IPS-18a (cell line): ENCODE measurements around the gene RPRD1B.

Experiments
- H3K27ac ChIP-seq: one replicate; pipeline ENCODE4 v1.5.1; 2013; ENCODE audit warnings: low read length
- H3K27me3 ChIP-seq: one replicate; pipeline ENCODE4 v1.6.1; 2013; ENCODE audit warnings: mild to moderate bottlenecking, low read length; ENCODE audit not compliant: control insufficient read depth, insufficient read depth
- H3K36me3 ChIP-seq: one replicate; pipeline ENCODE4 v1.6.1; 2013; ENCODE audit warnings: low read depth, low read length; ENCODE audit not compliant: control insufficient read depth
- H3K4me1 ChIP-seq: one replicate; pipeline ENCODE4 v1.6.1; 2013; ENCODE audit warnings: low read depth, low read length; ENCODE audit not compliant: control insufficient read depth
- H3K4me3 ChIP-seq: one replicate; pipeline ENCODE4 v1.5.1; 2013; ENCODE audit warnings: low read length
- H3K9ac ChIP-seq: one replicate; pipeline ENCODE4 v1.6.1; 2013; ENCODE audit warnings: mild to moderate bottlenecking, low read length, moderate library complexity
- H3K9me3 ChIP-seq: one replicate; pipeline ENCODE4 v1.6.1; 2013; ENCODE audit warnings: low read depth, low read length; ENCODE audit not compliant: control insufficient read depth

The RPRD1B gene

GRCh38 chr20:38065764-38066375, 32.3 kb downstream of the RPRD1B start:
- no peaks in the 10 kb centered on the region for H3K4me1 ChIP-seq
- no peak overlapping the region for H3K4me3 ChIP-seq
- H3K27me3 ChIP-seq: no peaks in the 10 kb centered on the region
- no peaks in the 10 kb centered on the region for H3K9me3 ChIP-seq
- no peak overlapping the region for H3K27ac ChIP-seq
- peaks cover 81% of the 10 kb centered on the region for H3K36me3 ChIP-seq
- H3K9ac ChIP-seq: no peak overlapping the region

GRCh38 chr20:38066969-38067716, 33.6 kb downstream of the RPRD1B start:
- Histone ChIP-seq H3K4me3 (no peak overlapping the region), H3K27ac (no peak overlapping the region), H3K4me1 (no peaks in the 10 kb centered on the region), H3K9me3 (no peaks in the 10 kb centered on the region), H3K36me3 (peaks cover 79% of the 10 kb centered on the region), H3K9ac (no peak overlapping the region), H3K27me3 (no peaks in the 10 kb centered on the region)

GRCh38 chr20:38067717-38068365, 34.3 kb downstream of the RPRD1B start:
- H3K9me3 ChIP-seq: no peaks in the 10 kb centered on the region
- no peaks in the 10 kb centered on the region for H3K4me1 ChIP-seq
- no peak overlapping the region for H3K9ac ChIP-seq
- H3K27ac ChIP-seq: no peak overlapping the region
- H3K27me3 ChIP-seq: no peaks in the 10 kb centered on the region
- H3K4me3 ChIP-seq: no peak overlapping the region
- H3K36me3 ChIP-seq: peaks cover 81% of the 10 kb centered on the region

- peaks cover 46% of the 10 kb centered on the region for H3K36me3 ChIP-seq
- H3K9me3 ChIP-seq: no peaks in the 10 kb centered on the region
- no peaks in the 10 kb centered on the region for H3K4me1 ChIP-seq
- H3K4me3 ChIP-seq: no peak overlapping the region
- H3K27ac ChIP-seq: no peak overlapping the region
- no peak overlapping the region for H3K9ac ChIP-seq
- H3K27me3 ChIP-seq: no peaks in the 10 kb centered on the region
Observed at GRCh38 chr20:38072898-38073297, 39.4 kb downstream of the RPRD1B start.

GRCh38 chr20:38073307-38074071, 39.9 kb downstream of the RPRD1B start:
- Histone ChIP-seq H3K4me3 (no peak overlapping the region), H3K27ac (no peak overlapping the region), H3K9me3 (no peaks in the 10 kb centered on the region), H3K9ac (no peak overlapping the region), H3K4me1 (no peaks in the 10 kb centered on the region), H3K36me3 (peaks cover 42% of the 10 kb centered on the region), H3K27me3 (no peaks in the 10 kb centered on the region)

GRCh38 chr20:38075161-38075998, 41.8 kb downstream of the RPRD1B start:
- no peaks in the 10 kb centered on the region for H3K27me3 ChIP-seq
- H3K36me3 ChIP-seq: peaks cover 24% of the 10 kb centered on the region
- no peaks in the 10 kb centered on the region for H3K4me1 ChIP-seq
- no peak overlapping the region for H3K9ac ChIP-seq
- no peak overlapping the region for H3K4me3 ChIP-seq
- no peak overlapping the region for H3K27ac ChIP-seq
- no peaks in the 10 kb centered on the region for H3K9me3 ChIP-seq

GRCh38 chr20:38076548-38076947, 43.0 kb downstream of the RPRD1B start:
- Histone ChIP-seq H3K27me3 (no peaks in the 10 kb centered on the region), H3K4me1 (no peaks in the 10 kb centered on the region), H3K9ac (no peak overlapping the region), H3K27ac (no peak overlapping the region), H3K4me3 (no peak overlapping the region), H3K9me3 (no peaks in the 10 kb centered on the region), H3K36me3 (peaks cover 18% of the 10 kb centered on the region)

GRCh38 chr20:38078084-38078483, 44.5 kb downstream of the RPRD1B start:
- Histone ChIP-seq H3K4me3 (no peak overlapping the region), H3K4me1 (no peaks in the 10 kb centered on the region), H3K36me3 (peaks cover 8% of the 10 kb centered on the region), H3K9me3 (no peaks in the 10 kb centered on the region), H3K27me3 (no peaks in the 10 kb centered on the region), H3K9ac (no peak overlapping the region), H3K27ac (no peak overlapping the region)

- Histone ChIP-seq H3K4me1 (no peaks in the 10 kb centered on the region), H3K36me3 (peaks cover 8% of the 10 kb centered on the region), H3K9ac (no peak overlapping the region), H3K27me3 (no peaks in the 10 kb centered on the region), H3K4me3 (no peak overlapping the region), H3K27ac (no peak overlapping the region), H3K9me3 (no peaks in the 10 kb centered on the region)
Observed at GRCh38 chr20:38079353-38079752, 45.8 kb downstream of the RPRD1B start.

- H3K27ac ChIP-seq: no peak overlapping the region
- H3K4me1 ChIP-seq: no peaks in the 10 kb centered on the region
- peaks cover 11% of the 10 kb centered on the region for H3K36me3 ChIP-seq
Observed at GRCh38 chr20:38081575-38081974, 48.0 kb downstream of the RPRD1B start.

GRCh38 chr20:38082894-38083293, 49.3 kb downstream of the RPRD1B start:
- H3K36me3 ChIP-seq: peaks cover 12% of the 10 kb centered on the region
- no peak overlapping the region for H3K4me3 ChIP-seq
- no peaks in the 10 kb centered on the region for H3K9me3 ChIP-seq
- H3K4me1 ChIP-seq: no peaks in the 10 kb centered on the region
- no peaks in the 10 kb centered on the region for H3K27me3 ChIP-seq
- H3K9ac ChIP-seq: no peak overlapping the region
- H3K27ac ChIP-seq: no peak overlapping the region

More at GRCh38 chr20:38081575-38081974, 48.0 kb downstream of the RPRD1B start:
- Histone ChIP-seq H3K9me3 (no peaks in the 10 kb centered on the region), H3K9ac (no peak overlapping the region), H3K4me3 (no peak overlapping the region), H3K27me3 (no peaks in the 10 kb centered on the region)
